HAP-1 (cell line): ENCODE data around the gene FBN3.

Experiments
- DNase-seq, 2 experiments: peaks; one replicate each; pipeline ENCODE4 v3.0.0-alpha.2; 2016 to 2020; ENCODE audit warnings: low spot score in 2 of 2
- H3K27me3 ChIP-seq: fragments of 250-450 bp; sonication (Bioruptor Pico); 2 replicates; pipeline ENCODE4 v1.5.1; 2020; ENCODE audit warnings: low read depth, mild to moderate bottlenecking, moderate library complexity
- H3K36me3 ChIP-seq: fragments of 250-450 bp; sonication (Bioruptor Pico); replicated peaks from 2 replicates; pipeline ENCODE4 v1.5.1; 2020; ENCODE audit warnings: mild to moderate bottlenecking
- H3K4me1 ChIP-seq: fragments of 250-450 bp; sonication (Bioruptor Pico); 2 replicates; pipeline ENCODE4 v1.5.1; 2020; ENCODE audit warnings: mild to moderate bottlenecking
- H3K4me3 ChIP-seq: fragments of 250-450 bp; sonication (Bioruptor Pico); 2 replicates; pipeline ENCODE4 v1.5.1; 2020; ENCODE audit warnings: mild to moderate bottlenecking, moderate library complexity
- H3K9me3 ChIP-seq: fragments of 250-450 bp; sonication (Bioruptor Pico); 2 replicates; pipeline ENCODE4 v1.5.1; 2020; ENCODE audit warnings: mild to moderate bottlenecking, moderate library complexity
- in situ Hi-C: fragments of 300-500 bp; cut with MboI; formaldehyde crosslinking; loops from 3 replicates; pipeline ENCODE4 v1.14.3; 2020; ENCODE audit warnings: low sequenced_read_pairs, inconsistent platforms, mixed read lengths

The FBN3 gene

DNA sequence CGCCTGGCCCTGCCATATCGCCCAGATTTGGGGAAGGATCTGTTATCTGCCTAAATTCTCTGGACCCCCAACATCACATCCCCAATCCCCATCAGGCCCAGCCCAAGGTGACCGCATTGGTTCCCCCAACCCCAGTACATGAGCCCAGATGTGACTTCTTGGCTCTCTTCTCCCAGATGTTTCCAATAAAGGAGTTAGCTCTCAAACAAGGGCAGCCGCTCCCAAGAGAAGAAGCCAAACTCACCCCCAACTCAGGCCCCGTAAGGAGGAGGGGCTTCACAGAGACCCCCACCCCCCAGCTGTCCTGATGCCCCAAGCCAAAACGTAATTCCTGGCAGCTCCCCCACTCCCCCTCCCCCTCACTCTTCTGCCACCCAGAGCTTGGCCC lies 6.9 kb downstream of the FBN3 start:
- Histone ChIP-seq H3K9me3 (no peaks in the 10 kb centered on the region), H3K36me3 (no peaks in the 10 kb centered on the region), H3K4me3 (no peak overlapping the region), H3K4me1 (no peaks in the 10 kb centered on the region), H3K27me3 (no peaks in the 10 kb centered on the region)
- in situ Hi-C loops = no loop called here
- no peak for DNase-seq

DNA sequence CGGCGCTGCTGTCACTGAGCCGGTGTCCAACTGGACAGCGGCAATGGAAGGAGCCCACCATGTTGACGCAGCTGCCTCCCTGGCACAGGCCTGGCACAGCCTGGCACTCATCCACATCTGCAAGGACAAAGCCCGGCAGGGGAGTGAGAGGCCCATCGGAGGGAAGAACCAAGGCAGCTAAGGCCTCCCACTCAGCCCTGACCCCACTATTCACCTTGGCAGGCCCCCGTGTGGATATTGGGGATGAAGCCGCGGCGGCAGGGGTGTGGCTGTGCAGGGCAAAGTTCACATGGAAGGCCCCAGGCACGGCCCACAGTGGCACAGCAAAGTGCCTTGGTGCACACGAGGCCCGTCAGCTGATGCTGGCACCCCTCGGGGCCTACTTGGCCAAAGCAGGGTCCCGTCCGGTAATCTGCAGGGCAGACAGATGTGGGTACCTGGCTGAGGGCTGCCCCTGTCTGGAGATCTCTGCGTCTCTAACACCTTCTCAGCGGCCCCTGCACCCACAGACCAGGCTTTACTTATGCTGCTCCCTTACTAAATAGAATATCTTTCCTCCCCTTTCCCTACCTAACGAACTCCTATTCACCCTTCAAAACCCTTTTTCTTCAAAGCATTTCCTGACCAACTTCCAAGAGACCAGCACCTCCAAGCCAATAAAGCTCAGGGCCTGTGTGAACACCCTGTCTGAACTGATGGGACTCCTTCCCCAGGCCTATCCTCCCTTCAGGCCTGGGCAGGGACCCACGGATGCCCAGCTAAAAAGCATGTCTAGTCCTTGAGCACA lies 7.5 kb downstream of the FBN3 start:
- in situ Hi-C loops = no loop called here
- no peaks in the 10 kb centered on the region for H3K36me3 ChIP-seq

DNA sequence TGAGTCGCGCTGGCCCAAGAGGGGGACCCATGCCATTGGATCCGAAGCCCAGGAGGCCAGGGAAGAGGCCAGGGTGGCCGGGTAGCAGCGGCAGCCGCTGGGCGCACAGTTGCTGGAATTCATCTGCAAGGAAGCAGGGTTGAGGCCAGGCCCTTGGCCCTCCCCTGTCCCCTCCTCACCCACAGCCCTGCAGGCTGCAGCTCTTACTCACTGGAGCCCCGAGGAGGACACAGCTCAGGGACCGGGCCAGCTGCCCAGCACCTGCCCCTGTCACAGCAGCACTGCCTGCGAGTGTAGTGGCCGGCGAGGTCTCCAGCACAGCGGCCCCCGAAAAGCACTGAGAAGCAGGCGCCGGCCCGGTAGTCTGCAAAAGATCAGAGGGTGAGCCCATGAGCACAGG lies 11.2 kb downstream of the FBN3 start:
- Histone ChIP-seq H3K9me3 (no peaks in the 10 kb centered on the region), H3K27me3 (no peaks in the 10 kb centered on the region), H3K4me3 (no peak overlapping the region), H3K36me3 (no peaks in the 10 kb centered on the region), H3K4me1 (no peaks in the 10 kb centered on the region)
- in situ Hi-C loops = no loop called here
- DNase-seq = no peak

More for the DNA sequence above, 7.5 kb downstream of the FBN3 start:
- H3K9me3 ChIP-seq = no peaks in the 10 kb centered on the region
- no peaks in the 10 kb centered on the region for H3K27me3 ChIP-seq
- no peak overlapping the region for H3K4me3 ChIP-seq
- no peak for DNase-seq
- H3K4me1 ChIP-seq = no peaks in the 10 kb centered on the region

DNA sequence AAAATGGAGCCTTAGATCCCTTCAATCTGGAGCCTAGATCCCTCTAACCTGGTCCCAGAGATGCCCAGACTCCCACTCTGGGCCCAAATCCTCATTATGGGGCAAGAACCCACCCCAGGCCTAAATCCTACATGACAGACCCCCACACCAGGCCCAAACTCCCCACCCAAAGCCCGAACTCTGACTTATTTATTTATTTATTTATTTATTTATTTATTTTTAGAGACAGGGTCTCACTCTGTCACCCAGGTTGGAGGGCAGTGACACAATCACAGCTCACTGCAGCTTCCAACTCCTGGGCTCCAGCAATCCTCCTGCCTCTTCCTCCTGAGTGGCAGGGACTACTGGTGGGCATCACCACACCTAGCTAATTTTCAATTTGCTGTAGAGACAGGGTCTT lies 12.0 kb downstream of the FBN3 start:
- Histone ChIP-seq H3K9me3 (no peaks in the 10 kb centered on the region), H3K36me3 (no peaks in the 10 kb centered on the region), H3K4me1 (no peaks in the 10 kb centered on the region), H3K27me3 (no peaks in the 10 kb centered on the region), H3K4me3 (no peak overlapping the region)
- DNase-seq = no peak
- in situ Hi-C loops = no loop called here

DNA sequence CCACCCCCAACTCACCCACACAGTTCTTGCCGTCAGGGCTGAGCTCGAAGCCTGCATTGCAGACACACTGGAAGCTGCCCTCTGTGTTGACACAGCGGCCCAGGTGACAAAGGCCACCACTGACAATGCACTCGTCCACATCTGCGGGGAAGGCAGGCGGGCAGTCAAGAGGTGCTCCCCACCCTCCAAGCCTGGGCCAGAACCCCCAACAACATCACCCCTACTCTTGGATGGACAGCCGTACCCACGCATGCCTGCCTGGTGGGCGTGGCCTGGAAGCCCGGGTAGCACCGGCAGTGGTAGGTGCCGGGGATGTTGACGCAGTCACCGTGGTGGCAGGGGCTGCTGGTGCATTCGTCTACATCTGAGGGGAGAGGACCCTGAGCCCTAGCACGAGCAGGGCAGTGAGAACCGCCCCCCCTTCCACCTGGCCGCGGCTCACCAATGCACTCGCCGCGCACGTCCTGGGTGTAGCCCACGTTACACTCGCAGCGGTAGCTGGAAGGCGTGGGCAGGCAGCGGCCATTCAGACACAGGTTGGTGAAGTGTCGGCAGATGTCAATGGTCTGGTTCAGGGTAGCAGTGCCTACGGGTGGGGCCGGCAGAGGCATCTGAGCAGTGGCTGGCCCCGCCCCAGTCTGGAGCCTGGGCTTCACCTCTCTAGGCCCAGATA lies 13.3 kb downstream of the FBN3 start:
- Histone ChIP-seq H3K27me3 (no peaks in the 10 kb centered on the region), H3K9me3 (no peaks in the 10 kb centered on the region), H3K36me3 (no peaks in the 10 kb centered on the region), H3K4me1 (no peaks in the 10 kb centered on the region), H3K4me3 (no peak overlapping the region)
- in situ Hi-C loops = no loop called here
- no peak for DNase-seq

DNA sequence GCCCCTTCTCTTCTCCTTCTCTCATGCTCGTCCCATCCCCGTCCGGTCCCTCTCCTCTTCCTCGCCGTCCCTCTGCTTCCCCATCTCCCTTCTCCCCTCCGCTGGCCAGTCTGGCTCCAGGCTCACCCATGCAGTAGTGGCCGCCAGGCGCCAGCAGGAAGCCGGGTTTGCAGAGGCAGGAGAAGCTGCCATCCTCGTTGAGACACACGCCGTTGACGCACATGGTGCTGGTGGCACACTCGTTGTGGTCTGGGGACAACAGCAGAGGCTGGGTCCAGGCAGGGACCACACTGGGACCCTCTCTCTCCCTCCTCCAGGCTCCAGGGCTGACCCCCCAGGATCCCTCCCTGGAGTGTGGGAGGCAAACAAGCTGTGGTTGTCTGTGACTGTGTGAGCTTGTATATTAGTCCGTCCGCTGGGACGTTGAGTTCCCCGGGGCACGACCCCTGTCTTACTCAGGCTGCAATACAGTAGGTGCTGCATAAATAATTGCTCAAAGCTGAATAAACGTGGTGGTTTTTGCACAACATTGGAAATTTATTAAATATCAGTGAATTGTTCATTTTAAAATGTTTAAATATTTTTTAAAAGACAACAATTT lies 16.4 kb downstream of the FBN3 start:
- in situ Hi-C loops = no loop called here
- H3K27me3 ChIP-seq = no peaks in the 10 kb centered on the region
- no peaks in the 10 kb centered on the region for H3K4me1 ChIP-seq
- H3K36me3 ChIP-seq = no peaks in the 10 kb centered on the region
- DNase-seq = no peak
- H3K9me3 ChIP-seq = no peaks in the 10 kb centered on the region
- H3K4me3 ChIP-seq = no peak overlapping the region

DNA sequence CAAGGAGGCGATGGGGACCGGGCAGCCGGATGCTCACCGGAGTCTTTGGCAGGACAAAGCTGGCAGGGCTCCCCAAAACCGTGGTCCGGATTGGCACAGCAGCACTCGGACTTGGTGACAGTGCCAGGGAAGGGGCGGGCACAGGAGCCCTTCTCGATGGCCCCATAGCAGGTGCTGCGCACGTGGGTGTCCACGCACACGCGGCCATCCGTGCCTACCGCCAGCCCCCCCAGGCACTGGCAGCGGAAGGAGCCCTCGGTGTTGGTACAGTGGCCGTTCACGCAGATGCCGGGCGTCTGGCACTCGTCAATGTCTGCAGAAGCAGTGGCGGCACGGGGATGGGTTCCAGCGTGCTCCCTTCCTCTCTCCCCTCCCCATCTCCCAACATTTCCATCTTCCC lies 17.9 kb downstream of the FBN3 start:
- in situ Hi-C loops = no loop called here
- Histone ChIP-seq H3K4me1 (no peaks in the 10 kb centered on the region), H3K9me3 (no peaks in the 10 kb centered on the region), H3K27me3 (no peaks in the 10 kb centered on the region), H3K4me3 (no peak overlapping the region), H3K36me3 (no peaks in the 10 kb centered on the region)
- no peak for DNase-seq

DNA sequence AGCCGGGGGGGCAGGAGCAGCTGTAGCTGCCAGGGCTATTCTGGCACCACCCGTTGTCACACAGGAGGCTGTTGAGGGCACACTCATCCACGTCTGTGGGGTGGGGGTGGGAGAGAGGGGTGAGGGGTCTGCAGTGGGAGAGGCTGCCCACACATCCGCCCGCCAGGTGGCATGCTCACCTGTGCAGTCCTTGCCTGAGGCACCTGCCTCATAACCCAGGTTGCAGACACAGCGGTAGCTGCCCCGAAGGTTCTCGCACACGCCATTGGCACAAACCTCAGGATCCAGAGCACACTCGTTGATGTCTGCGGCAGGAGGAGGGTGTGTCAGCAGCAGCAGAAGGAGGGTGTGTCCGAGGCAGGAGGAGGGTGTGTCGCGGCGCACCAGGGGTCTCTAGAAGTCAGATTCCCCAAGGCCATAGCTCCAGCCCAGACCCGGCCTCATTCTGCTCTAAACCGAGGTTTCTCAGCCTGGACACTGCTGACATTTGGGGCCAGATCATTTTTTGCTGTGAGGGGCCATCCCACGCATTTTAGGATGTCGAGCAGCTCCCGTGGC lies 20.3 kb downstream of the FBN3 start:
- Histone ChIP-seq H3K4me1 (no peaks in the 10 kb centered on the region), H3K9me3 (no peaks in the 10 kb centered on the region), H3K4me3 (no peak overlapping the region), H3K36me3 (no peaks in the 10 kb centered on the region), H3K27me3 (no peaks in the 10 kb centered on the region)
- DNase-seq = no peak
- in situ Hi-C loops = no loop called here

DNA sequence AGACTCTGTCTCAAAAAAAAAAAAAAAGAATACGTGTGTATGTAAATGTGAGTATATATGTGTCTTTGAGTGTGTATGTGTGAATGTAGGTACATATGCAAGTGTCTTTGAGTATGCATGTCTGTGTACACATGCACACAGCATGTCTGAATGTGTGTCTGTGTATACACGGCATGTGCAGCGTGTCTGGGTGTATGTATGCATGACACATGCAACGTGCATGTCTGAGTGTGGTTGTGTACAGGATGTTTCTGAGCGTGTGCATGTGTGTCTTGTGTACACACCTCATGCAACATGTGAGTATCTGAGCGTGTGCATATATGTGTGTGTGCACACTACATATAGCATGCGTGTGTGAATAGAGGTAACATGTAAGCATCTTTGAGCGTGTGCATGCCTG lies 20.8 kb downstream of the FBN3 start:
- Histone ChIP-seq H3K36me3 (no peaks in the 10 kb centered on the region), H3K4me1 (no peaks in the 10 kb centered on the region), H3K27me3 (no peaks in the 10 kb centered on the region), H3K4me3 (no peak overlapping the region), H3K9me3 (no peaks in the 10 kb centered on the region)
- DNase-seq = no peak
- in situ Hi-C loops = no loop called here

DNA sequence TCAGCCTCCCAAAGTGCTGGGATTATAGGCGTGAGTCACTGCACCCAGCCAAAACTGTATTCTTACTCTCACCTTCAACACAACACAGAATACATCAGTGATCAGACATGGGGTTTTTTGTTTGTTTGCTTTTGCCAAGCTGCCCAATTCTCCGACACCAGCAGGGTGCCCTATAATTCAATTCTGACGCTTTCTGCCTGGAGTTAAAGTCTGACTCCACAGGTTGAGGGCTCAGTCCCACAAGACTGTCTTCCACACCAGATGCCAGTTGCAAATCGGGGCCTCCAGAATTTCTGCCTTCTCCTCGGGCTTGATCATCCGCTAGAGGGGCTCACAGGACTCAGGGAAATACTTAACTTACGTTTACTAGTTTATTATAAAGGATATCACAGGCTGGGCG lies 22.1 kb downstream of the FBN3 start:
- Histone ChIP-seq H3K4me3 (no peak overlapping the region), H3K9me3 (no peaks in the 10 kb centered on the region), H3K27me3 (no peaks in the 10 kb centered on the region), H3K36me3 (no peaks in the 10 kb centered on the region), H3K4me1 (no peaks in the 10 kb centered on the region)
- in situ Hi-C loops = no loop called here
- no peak for DNase-seq

DNA sequence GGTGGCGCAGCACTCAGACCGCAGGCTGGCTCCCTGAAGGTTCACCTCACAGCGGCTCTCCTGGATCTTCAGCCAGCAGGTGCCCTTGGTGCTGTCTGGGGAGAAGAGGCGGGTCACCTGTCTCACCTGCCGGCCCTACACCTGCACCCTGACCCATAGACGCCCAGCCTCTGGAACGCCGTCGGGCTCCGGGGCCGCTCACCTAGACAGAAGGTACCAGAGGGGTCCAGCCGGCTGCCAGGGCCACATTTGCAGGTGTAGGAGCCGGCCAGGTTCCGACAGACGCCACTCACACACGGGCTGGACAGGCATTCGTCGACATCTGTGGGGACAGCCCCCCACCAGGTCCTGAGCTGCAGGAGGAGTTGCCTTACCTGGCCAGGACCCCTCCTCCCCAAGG lies 22.9 kb downstream of the FBN3 start:
- no peaks in the 10 kb centered on the region for H3K36me3 ChIP-seq

DNA sequence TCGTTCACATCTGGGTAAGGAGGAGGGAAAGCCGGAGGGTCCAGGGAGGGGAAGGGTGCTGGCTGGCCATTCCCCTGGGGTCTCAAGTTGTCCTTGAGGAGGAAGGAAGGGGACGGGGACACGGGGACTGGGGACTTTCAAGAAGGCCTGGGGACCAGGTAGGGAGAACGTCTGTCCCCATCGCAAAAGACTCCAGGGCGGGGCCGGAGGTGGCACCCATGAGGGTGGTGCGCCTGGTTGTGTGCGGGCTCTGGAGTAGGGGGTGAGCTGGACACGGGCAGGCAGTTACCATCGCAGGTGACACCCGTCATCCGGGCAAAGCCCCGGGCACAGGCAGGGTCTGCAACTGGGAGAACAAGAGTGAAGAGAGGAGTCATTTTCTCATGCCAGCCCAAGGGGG lies 23.4 kb downstream of the FBN3 start:
- no peaks in the 10 kb centered on the region for H3K36me3 ChIP-seq
- no peak for DNase-seq
- no peak overlapping the region for H3K4me3 ChIP-seq
- no peaks in the 10 kb centered on the region for H3K9me3 ChIP-seq
- H3K4me1 ChIP-seq = no peaks in the 10 kb centered on the region
- in situ Hi-C loops = no loop called here
- H3K27me3 ChIP-seq = no peaks in the 10 kb centered on the region

More for the DNA sequence above, 22.9 kb downstream of the FBN3 start:
- H3K4me3 ChIP-seq = no peak overlapping the region
- in situ Hi-C loops = no loop called here
- no peaks in the 10 kb centered on the region for H3K27me3 ChIP-seq
- H3K9me3 ChIP-seq = no peaks in the 10 kb centered on the region
- no peak for DNase-seq
- H3K4me1 ChIP-seq = no peaks in the 10 kb centered on the region

DNA sequence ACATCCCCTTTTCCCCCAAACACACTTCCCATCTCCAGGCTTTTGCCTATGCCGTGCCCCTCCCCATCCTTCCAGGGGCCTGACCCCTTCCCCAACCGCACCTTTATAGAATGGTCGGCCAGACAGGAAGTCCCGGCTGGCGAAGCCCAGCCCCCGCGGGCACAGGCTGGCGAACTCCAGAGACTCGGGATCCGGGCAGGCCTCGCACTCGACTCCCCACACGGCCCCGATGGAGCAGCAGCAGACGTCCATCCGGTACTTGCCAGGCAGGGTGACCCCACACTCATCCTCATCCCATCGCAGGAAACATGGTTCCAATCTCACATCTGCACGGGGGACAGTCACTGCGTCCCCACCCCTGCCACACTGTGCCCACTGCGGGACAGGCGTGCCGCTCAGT lies 25.7 kb downstream of the FBN3 start:
- H3K9me3 ChIP-seq = no peaks in the 10 kb centered on the region
- H3K36me3 ChIP-seq = no peaks in the 10 kb centered on the region
- no peak for DNase-seq
- in situ Hi-C loops = no loop called here
- H3K4me3 ChIP-seq = no peak overlapping the region
- H3K4me1 ChIP-seq = no peaks in the 10 kb centered on the region
- no peaks in the 10 kb centered on the region for H3K27me3 ChIP-seq
